PC-3 (cell line): Measurements from ENCODE around the gene FIS1. TPM values are rescaled to one million over a fixed set of nuclear protein-coding genes. Genes with fewer than 3 reads are reported as not detected.

ENCODE experiments used
- ATAC-seq: fragments of 200-7000 bp; cut with Tn5 transposase; 2 replicates; pipeline ENCODE4 v1.9.1; 2020; ENCODE audit warnings: mild to moderate bottlenecking, moderate library complexity
- BruUV-seq: library from RNA; stranded (reverse); fragments of 400-500 nt; replicated peaks from 2 replicates; lab custom pipeline; 2021; lab: Mats Ljungman, UMichigan
- CTCF ChIA-PET: fragments of 300-600 bp; sonication (Branson Sonifier 250); formaldehyde crosslinking; loops from one replicate; lab custom pipeline; 2022; ENCODE audit warnings: antibody characterized with exemption; lab: Charles Lee
- POLR2A ChIA-PET: fragments of 300-600 bp; sonication (Branson Sonifier 250); formaldehyde crosslinking; loops from one replicate; lab custom pipeline; 2022; ENCODE audit warnings: antibody characterized with exemption; ENCODE audit not compliant: unreplicated experiment; lab: Charles Lee
- DNase-seq: peaks from one replicate; pipeline ENCODE4 v3.0.0-alpha.2; 2015
- H2AFZ ChIP-seq: fragments of 300-600 bp; sonication (generic); 2 replicates; pipeline ENCODE4 v1.6.0; 2016; ENCODE audit warnings: antibody characterized with exemption, low read length
- H3F3A ChIP-seq: fragments of 300-600 bp; sonication (generic); one replicate; pipeline ENCODE4 v1.6.0; 2017; ENCODE audit warnings: antibody characterized with exemption, low read length, control low read depth, mild to moderate bottlenecking; ENCODE audit not compliant: unreplicated experiment
- H3K27ac ChIP-seq: fragments of 300-600 bp; sonication (generic); 2 replicates; pipeline ENCODE4 v1.5.1; 2016; ENCODE audit warnings: mild to moderate bottlenecking, low read length
- H3K27me3 ChIP-seq: fragments of 300-600 bp; sonication (generic); 2 replicates; pipeline ENCODE4 v1.6.1; 2016; ENCODE audit warnings: low read length, mixed read lengths
- H3K36me3 ChIP-seq: fragments of 300-600 bp; sonication (generic); 2 replicates; pipeline ENCODE4 v1.6.1; 2016; ENCODE audit warnings: low read depth, mixed run types, low read length, mixed read lengths
- H3K4me1 ChIP-seq: fragments of 300-600 bp; sonication (generic); 2 replicates; pipeline ENCODE4 v1.5.1; 2016; ENCODE audit warnings: low read length; ENCODE audit not compliant: insufficient read depth
- H3K4me2 ChIP-seq: fragments of 300-600 bp; sonication (generic); 2 replicates; pipeline ENCODE4 v1.6.0; 2016; ENCODE audit warnings: low read length
- H3K4me3 ChIP-seq: fragments of 300-600 bp; sonication (generic); 2 replicates; pipeline ENCODE4 v1.5.1; 2016; ENCODE audit warnings: mild to moderate bottlenecking, low read length, mixed read lengths
- H3K79me2 ChIP-seq: fragments of 300-600 bp; sonication (generic); 2 replicates; pipeline ENCODE4 v1.6.1; 2017; ENCODE audit warnings: low read length, mixed read lengths
- H3K9ac ChIP-seq: fragments of 300-600 bp; sonication (generic); 2 replicates; pipeline ENCODE4 v1.6.0; 2016; ENCODE audit warnings: mild to moderate bottlenecking, low read length
- H3K9me2 ChIP-seq: fragments of 300-600 bp; sonication (generic); replicated peaks from 2 replicates; pipeline ENCODE4 v1.6.1; 2016; ENCODE audit warnings: mixed run types, low read length, mixed read lengths
- H3K9me3 ChIP-seq: fragments of 300-600 bp; sonication (generic); 2 replicates; pipeline ENCODE4 v1.6.1; 2016; ENCODE audit warnings: low read length, mixed read lengths
- H4K20me1 ChIP-seq: fragments of 300-600 bp; sonication (generic); 2 replicates; pipeline ENCODE4 v1.6.1; 2016; ENCODE audit warnings: low read length, mixed read lengths
- EZH2 ChIP-seq: fragments of 300-600 bp; sonication (generic); IDR thresholded peaks from one replicate; pipeline ENCODE4 v1.6.1; 2017; ENCODE audit warnings: antibody characterized with exemption, mild to moderate bottlenecking, low read length; ENCODE audit not compliant: unreplicated experiment
- EZH2phosphoT487 ChIP-seq: fragments of 300-600 bp; sonication (generic); IDR thresholded peaks from 2 replicates; pipeline ENCODE4 v1.6.1; 2018; ENCODE audit warnings: mild to moderate bottlenecking, antibody characterized with exemption, low read length, borderline replicate concordance
- intact Hi-C: fragments of 100-400 bp; cut with micrococcal nuclease; formaldehyde crosslinking; loops from 2 replicates; pipeline ENCODE4 v1.9.0; 2023
- total RNA-seq: library from RNA; depleted of rRNA; stranded (reverse); fragments of >200 nt; gene quantifications from 2 replicates; pipeline ENCODE4 v1.2.3, GENCODE V29; 2014
- TF ChIP-seq, protein P1 (sequence below): fragments of 300-600 bp; sonication (generic); conservative IDR thresholded peaks from 2 replicates; pipeline ENCODE4 v1.5.1; 2017; ENCODE audit warnings: antibody characterized with exemption, low read depth, mild to moderate bottlenecking, low read length

Gene FIS1
- total RNA-seq, 1 experiment from 2014 or later: 146 TPM

DNA sequence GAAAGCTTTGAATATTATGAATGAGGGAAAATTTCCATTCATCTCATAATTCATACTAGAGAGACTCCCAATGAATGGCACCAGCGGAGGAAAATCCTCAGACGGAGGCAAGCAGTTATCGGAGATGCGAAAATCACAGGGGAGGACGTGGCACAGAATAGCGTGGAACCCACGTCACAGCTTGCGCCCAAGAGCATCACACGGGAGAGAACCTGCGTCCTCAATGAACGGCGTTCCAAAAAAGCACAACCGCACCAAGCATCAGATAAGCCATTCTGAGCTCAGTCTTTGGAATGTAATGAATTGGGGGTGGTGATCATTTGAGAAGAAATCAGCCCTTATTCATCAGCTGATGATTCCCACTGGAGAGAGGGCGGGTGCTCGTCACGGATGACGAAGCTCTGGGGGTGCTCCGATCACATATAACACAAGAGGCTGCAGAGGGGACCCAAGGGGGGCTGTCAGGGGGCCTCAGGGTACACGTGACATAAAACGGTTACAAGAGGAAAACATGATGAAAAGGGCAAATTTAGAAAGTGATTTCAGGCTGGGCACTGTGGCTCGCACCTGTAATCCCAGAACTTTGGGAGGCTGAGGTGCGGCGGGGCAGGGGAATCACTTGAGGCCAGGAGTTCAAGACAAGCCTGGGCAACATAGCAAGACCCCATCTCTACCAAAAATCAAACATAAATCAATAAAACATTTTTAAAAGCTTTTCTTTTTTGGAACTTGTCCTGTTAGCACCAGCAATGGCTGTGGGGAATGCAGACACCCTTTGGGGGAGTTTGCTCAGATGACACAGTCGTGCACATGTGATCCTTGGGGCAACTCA lies 33.8 kb upstream of the FIS1 start:
- H2AFZ ChIP-seq: no peak overlapping the region
- no peak overlapping the region for H3K4me2 ChIP-seq
- no peak for DNase-seq
- no peaks in the 10 kb centered on the region for H3K9me2 ChIP-seq
- no peak overlapping the region for H3K27ac ChIP-seq
- intact Hi-C loops: no loop called here
- no peaks in the 10 kb centered on the region for H3K9me3 ChIP-seq
- H3K4me3 ChIP-seq: no peak overlapping the region
- H3K27me3 ChIP-seq: no peaks in the 10 kb centered on the region
- H3K79me2 ChIP-seq: no peaks in the 10 kb centered on the region
- H3K4me1 ChIP-seq: no peaks in the 10 kb centered on the region; the same call in 1 of the 2 replicates
- ChIA-PET CTCF (interaction anchor here (1.0 kb wide), 1 partner anchor 86 kb away, joined by 3 read pairs; no protein-coding TSS in a partner anchor), POLR2A (no interaction called here)
- no peak overlapping the region for H3K9ac ChIP-seq
- BruUV-seq: no TSS peak
- H4K20me1 ChIP-seq: no peaks in the 10 kb centered on the region
- no peak for TF ChIP-seq EZH2
- no peak for TF ChIP-seq EZH2phosphoT487
- TF ChIP-seq, protein P1, sequence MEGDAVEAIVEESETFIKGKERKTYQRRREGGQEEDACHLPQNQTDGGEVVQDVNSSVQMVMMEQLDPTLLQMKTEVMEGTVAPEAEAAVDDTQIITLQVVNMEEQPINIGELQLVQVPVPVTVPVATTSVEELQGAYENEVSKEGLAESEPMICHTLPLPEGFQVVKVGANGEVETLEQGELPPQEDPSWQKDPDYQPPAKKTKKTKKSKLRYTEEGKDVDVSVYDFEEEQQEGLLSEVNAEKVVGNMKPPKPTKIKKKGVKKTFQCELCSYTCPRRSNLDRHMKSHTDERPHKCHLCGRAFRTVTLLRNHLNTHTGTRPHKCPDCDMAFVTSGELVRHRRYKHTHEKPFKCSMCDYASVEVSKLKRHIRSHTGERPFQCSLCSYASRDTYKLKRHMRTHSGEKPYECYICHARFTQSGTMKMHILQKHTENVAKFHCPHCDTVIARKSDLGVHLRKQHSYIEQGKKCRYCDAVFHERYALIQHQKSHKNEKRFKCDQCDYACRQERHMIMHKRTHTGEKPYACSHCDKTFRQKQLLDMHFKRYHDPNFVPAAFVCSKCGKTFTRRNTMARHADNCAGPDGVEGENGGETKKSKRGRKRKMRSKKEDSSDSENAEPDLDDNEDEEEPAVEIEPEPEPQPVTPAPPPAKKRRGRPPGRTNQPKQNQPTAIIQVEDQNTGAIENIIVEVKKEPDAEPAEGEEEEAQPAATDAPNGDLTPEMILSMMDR: no peak
- H3K36me3 ChIP-seq: no peaks in the 10 kb centered on the region
- no peaks in the 10 kb centered on the region for H3F3A ChIP-seq
- no peak for ATAC-seq

DNA sequence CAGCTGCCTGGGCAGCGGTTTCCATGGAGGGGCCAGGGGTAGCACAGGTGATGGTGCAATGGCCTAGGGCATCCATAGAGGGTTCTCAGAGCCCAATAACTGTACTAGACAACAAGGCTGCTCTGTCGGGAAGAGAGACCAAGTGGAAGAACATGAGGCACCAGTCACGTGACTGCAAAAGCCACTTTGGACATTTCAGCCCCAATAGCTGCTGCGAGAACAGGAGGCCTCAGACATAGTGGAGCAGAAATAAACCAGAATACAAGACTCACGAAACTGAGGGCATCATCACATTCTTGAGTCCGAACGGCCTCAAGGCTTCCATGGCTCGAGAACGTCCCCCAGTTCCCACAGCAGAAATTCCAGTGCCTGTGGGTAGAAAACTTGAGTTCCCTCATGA lies 32.3 kb upstream of the FIS1 start:
- Histone ChIP-seq H3F3A (no peaks in the 10 kb centered on the region), H2AFZ (no peak overlapping the region), H3K79me2 (no peaks in the 10 kb centered on the region), H3K27me3 (no peaks in the 10 kb centered on the region), H3K9ac (no peak overlapping the region), H3K4me3 (no peak overlapping the region), H3K36me3 (no peaks in the 10 kb centered on the region), H3K27ac (no peak overlapping the region), H3K4me2 (no peak overlapping the region), H4K20me1 (no peaks in the 10 kb centered on the region), H3K9me2 (no peaks in the 10 kb centered on the region), H3K4me1 (no peaks in the 10 kb centered on the region), H3K9me3 (no peaks in the 10 kb centered on the region)
- TF ChIP-seq EZH2phosphoT487: no peak
- no peak for TF ChIP-seq EZH2
- TF ChIP-seq, protein P1: no peak
- ChIA-PET CTCF (no interaction called here), POLR2A (interaction anchor here (0.7 kb wide), 1 partner anchor 63 kb away, joined by 3 read pairs; no protein-coding TSS in a partner anchor)
- intact Hi-C loops: no loop called here
- BruUV-seq: no TSS peak
- DNase-seq (no peak), ATAC-seq (no peak)

DNA sequence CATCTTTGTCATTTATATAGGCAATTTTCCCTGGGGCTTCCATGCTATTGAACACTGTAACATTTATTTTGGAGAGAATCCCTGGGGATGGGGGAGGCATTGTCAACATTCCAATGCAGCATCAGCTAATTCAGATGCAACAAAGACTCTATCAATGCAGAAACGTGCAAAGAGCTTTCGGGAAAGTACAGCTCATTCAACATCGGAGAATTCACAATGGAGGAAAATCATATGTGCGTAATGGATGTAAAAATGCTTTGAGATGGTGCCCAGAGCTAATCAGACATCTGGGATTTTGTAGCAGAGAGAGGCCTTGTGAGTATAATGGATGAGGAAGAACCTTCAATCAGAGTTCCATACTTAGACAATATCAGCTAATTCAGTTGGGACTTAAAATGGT lies 28.3 kb upstream of the FIS1 start:
- Histone ChIP-seq H2AFZ (no peak overlapping the region), H3K79me2 (no peaks in the 10 kb centered on the region), H3K36me3 (no peaks in the 10 kb centered on the region), H3K27me3 (no peaks in the 10 kb centered on the region), H3K4me1 (no peaks in the 10 kb centered on the region), H3K4me2 (no peak overlapping the region), H3K9me3 (no peaks in the 10 kb centered on the region), H3K9me2 (no peaks in the 10 kb centered on the region), H3F3A (no peaks in the 10 kb centered on the region), H4K20me1 (no peaks in the 10 kb centered on the region), H3K27ac (no peak overlapping the region), H3K9ac (no peak overlapping the region), H3K4me3 (no peak overlapping the region)
- BruUV-seq: no TSS peak
- intact Hi-C loops: no loop called here
- TF ChIP-seq, protein P1: no peak
- no peak for DNase-seq
- ChIA-PET CTCF (no interaction called here), POLR2A (interaction anchor here (0.6 kb wide), 1 partner anchor 49 kb away, joined by 4 read pairs; no protein-coding TSS in a partner anchor)
- no peak for ATAC-seq
